GM10266 (cell line): ENCODE measurements around the gene GRID1.
"Not testable (repeated sequence)": the region's sequence is repeated elsewhere in the genome, so short reads cannot be mapped to it uniquely, and the experiment has no call there.

ENCODE experiments used
- DNase-seq: peaks from one replicate; pipeline ENCODE4 v3.0.0; 2012; ENCODE audit errors: extremely low spot score
- CTCF ChIP-seq: IDR thresholded peaks from 2 replicates; pipeline ENCODE4 v1.5.1; 2012; ENCODE audit warnings: mild to moderate bottlenecking, low read depth; ENCODE audit not compliant: control insufficient read depth, insufficient read depth; ENCODE audit errors: missing control alignments

The GRID1 gene

GRCh38 chr10:86083206-86083605, 283.4 kb downstream of the GRID1 start:
- DNase-seq, result no peak
- no peak for TF ChIP-seq CTCF

GRCh38 chr10:86082556-86082955, 284.0 kb downstream of the GRID1 start:
- no peak for TF ChIP-seq CTCF
- DNase-seq, result no peak

DNA sequence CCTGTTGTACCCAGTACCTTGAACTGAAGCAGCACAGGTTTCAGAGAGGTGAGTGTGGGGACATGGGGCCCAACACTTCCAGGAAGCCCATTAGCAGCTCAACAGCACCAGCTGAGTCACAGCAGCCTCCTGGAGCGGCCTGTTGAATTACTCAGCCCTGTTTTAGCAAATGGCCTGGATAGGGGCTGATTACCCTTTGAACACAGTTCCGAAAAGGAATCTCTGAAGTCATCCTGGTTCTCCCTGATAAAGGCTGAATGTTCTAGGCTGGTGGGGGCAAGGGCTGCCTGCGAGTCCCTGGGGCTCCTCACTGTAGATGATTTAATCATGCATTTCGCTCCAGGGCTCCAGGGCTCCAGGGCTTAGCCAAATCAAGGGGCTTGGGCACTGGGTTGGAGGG, 287.5 kb downstream of the GRID1 start:
- no peak for TF ChIP-seq CTCF
- DNase-seq, result no peak

DNA sequence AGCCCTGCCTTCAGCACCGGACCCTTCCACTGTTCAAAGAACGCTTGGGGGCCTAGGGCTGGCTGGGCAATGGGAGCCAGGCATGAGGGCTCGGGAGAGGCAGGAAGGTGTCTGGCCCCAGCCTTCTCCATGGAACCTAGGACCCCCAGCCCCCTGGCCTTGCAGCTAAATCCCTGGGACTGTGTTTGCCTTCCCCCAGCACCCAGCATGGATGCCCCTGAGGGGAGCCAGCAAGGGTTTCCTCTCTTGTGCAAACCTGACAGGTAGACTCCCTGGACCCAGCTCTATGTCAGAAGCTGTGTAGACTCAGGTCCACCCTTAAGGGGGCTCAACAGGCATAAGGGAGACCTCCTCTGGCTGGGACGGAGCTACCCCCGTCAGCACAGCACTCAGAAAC, 288.0 kb downstream of the GRID1 start:
- TF ChIP-seq CTCF, result no peak
- no peak for DNase-seq

- TF ChIP-seq CTCF, result no peak
- no peak for DNase-seq
Observed at GRCh38 chr10:86077871-86078638, 288.5 kb downstream of the GRID1 start.

DNA sequence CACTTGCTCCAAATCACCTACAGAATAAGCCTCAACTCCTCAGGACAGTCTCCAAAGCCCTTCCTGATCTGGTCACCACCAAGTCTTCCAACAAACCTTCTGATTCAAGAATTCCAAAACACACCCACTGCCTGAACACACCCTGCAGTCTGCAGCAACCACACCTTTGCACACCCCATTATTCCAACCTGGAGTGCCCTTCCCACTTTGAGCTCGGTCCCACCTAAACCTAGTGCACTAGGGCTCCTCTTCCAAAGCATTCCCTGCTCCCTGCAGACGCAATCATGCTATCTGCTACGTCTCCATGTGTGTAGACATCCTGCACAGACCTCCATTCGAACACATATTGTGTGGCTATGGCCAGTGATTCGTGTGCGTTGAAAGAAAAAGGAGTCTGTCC, 289.3 kb downstream of the GRID1 start:
- DNase-seq, result no peak
- TF ChIP-seq CTCF, result no peak

DNA sequence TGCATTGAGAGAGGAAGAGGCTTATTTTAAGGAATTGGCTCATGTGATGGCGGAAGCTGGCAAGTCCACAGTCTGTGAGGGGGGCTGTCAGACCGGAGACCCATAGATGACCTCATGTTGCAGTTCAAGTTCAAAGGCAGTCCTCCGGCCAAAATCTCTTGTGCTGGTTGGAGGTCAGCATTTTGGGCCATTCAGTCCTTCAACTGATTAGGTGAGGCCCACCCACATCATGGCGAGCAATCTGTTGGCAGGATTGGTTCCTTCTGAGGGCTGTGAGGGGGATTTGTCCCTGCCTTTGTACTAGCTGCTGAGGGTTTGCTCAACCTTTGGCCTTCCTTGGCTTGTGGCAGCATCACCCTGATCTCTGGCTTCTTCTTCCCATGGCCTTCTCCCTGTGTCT, 290.1 kb downstream of the GRID1 start:
- DNase-seq, result not testable (repeated sequence)

GRCh38 chr10:86075512-86075911, 291.1 kb downstream of the GRID1 start:
- DNase-seq, result no peak
- TF ChIP-seq CTCF, result no peak
